Mesendoderm (in vitro differentiated cells): ENCODE data around the gene ORMDL1.
"Not testable (repeated sequence)": the region's sequence is repeated elsewhere in the genome, so short reads cannot be mapped to it uniquely, and the experiment has no call there.

Source experiments
- DNase-seq: peaks from one replicate; pipeline ENCODE4 v3.0.0; 2013
- H2AK5ac ChIP-seq: 2 replicates; pipeline ENCODE4 v1.6.1; 2013; ENCODE audit warnings: low read length, inconsistent platforms
- H2BK120ac ChIP-seq: 2 replicates; pipeline ENCODE4 v1.6.1; 2013; ENCODE audit warnings: low read depth, mild to moderate bottlenecking, low read length, moderate library complexity, mixed read lengths
- H2BK15ac ChIP-seq: replicated peaks from 2 replicates; pipeline ENCODE4 v1.6.1; 2013; ENCODE audit warnings: low read depth, mild to moderate bottlenecking, moderate library complexity
- H2BK5ac ChIP-seq: 2 replicates; pipeline ENCODE4 v1.6.1; 2013; ENCODE audit warnings: low read length, inconsistent platforms
- H3K18ac ChIP-seq: 2 replicates; pipeline ENCODE4 v1.6.1; 2013; ENCODE audit warnings: mild to moderate bottlenecking, low read length, mixed read lengths
- H3K23ac ChIP-seq: one replicate; pipeline ENCODE4 v1.6.1; 2013; ENCODE audit warnings: low read length
- H3K27ac ChIP-seq: 2 replicates; pipeline ENCODE4 v1.5.1; 2013; ENCODE audit warnings: low read depth, mild to moderate bottlenecking, inconsistent platforms, low read length, moderate library complexity
- H3K27me3 ChIP-seq: 2 replicates; pipeline ENCODE4 v1.6.1; 2013; ENCODE audit warnings: low read length, control low read depth, mild to moderate bottlenecking, inconsistent platforms; ENCODE audit not compliant: insufficient read depth, poor library complexity
- H3K36me3 ChIP-seq: 2 replicates; pipeline ENCODE4 v1.6.1; 2013; ENCODE audit warnings: low read length, inconsistent platforms; ENCODE audit not compliant: control insufficient read depth, insufficient read depth
- H3K4ac ChIP-seq: one replicate; pipeline ENCODE4 v1.6.1; 2013; ENCODE audit warnings: low read depth, mild to moderate bottlenecking, low read length, moderate library complexity
- H3K4me1 ChIP-seq: 2 replicates; pipeline ENCODE4 v1.6.1; 2013; ENCODE audit warnings: low read depth, low read length, inconsistent platforms; ENCODE audit not compliant: control insufficient read depth
- H3K4me2 ChIP-seq: 2 replicates; pipeline ENCODE4 v1.6.1; 2013; ENCODE audit warnings: low read length
- H3K4me3 ChIP-seq: 2 replicates; pipeline ENCODE4 v1.5.1; 2013; ENCODE audit warnings: mild to moderate bottlenecking, low read length
- H3K56ac ChIP-seq: one replicate; pipeline ENCODE4 v1.6.1; 2013; ENCODE audit warnings: low read length
- H3K79me1 ChIP-seq: 2 replicates; pipeline ENCODE4 v1.6.1; 2013; ENCODE audit warnings: low read length, inconsistent platforms
- H3K79me2 ChIP-seq: 2 replicates; pipeline ENCODE4 v1.6.1; 2013; ENCODE audit warnings: mild to moderate bottlenecking, low read length; ENCODE audit not compliant: control insufficient read depth, insufficient read depth
- H3K9ac ChIP-seq: 2 replicates; pipeline ENCODE4 v1.6.1; 2013; ENCODE audit warnings: low read length, inconsistent platforms
- H4K5ac ChIP-seq: one replicate; pipeline ENCODE4 v1.6.1; 2013; ENCODE audit warnings: low read length
- H4K8ac ChIP-seq: one replicate; pipeline ENCODE4 v1.6.1; 2013; ENCODE audit warnings: low read depth, mild to moderate bottlenecking, control low read depth, low read length, moderate library complexity
- WGBS: extraction: QIAGEN DNeasy Blood & Tissue Kit; methylation state at CpG from one replicate; pipeline ENCODE4 v1.1.7; 2013; ENCODE audit warnings: low lambda C conversion rate, missing lambda C conversion rate; ENCODE audit not compliant: insufficient coverage; ENCODE audit errors: extremely low coverage; 5-methylcytosine and 5-hydroxymethylcytosine counted together

The ORMDL1 gene

GRCh38 chr2:189762551-189763298, 21.4 kb downstream of the ORMDL1 start, which contains the start of gene OSGEPL1:
OSGEPL1 (minus strand) TSS chr2:189762792; CDS start chr2:189761640, 1,152 bp downstream.
- peak within 1 kb of the TSS; percentile 65 for H3K4me2 ChIP-seq
- H3K4ac ChIP-seq = peak within 1 kb of the TSS; percentile 79
- H3K4me1 ChIP-seq = no peaks in the 10 kb centered on the region
- no peak within 1 kb of the TSS for H2AK5ac ChIP-seq
- WGBS = no CpG with 5 or more reads among the region's 33 CpGs
- no peaks in the 10 kb centered on the region for H3K79me1 ChIP-seq
- H3K56ac ChIP-seq = peak within 1 kb of the TSS; percentile 96
- peak within 1 kb of the TSS; percentile 70 for H3K4me3 ChIP-seq
- no peaks in the 10 kb centered on the region for H3K36me3 ChIP-seq
- peak within 1 kb of the TSS; percentile 24 for H3K23ac ChIP-seq
- peak within 1 kb of the TSS; percentile 43 for H2BK5ac ChIP-seq
- H3K27ac ChIP-seq = peak within 1 kb of the TSS; percentile 77
- H3K9ac ChIP-seq = peak within 1 kb of the TSS; percentile 92
- no peak within 1 kb of the TSS for H2BK120ac ChIP-seq
- no peak within 1 kb of the TSS for H2BK15ac ChIP-seq
- H3K79me2 ChIP-seq = no peaks in the 10 kb centered on the region
- peak; percentile 99 for DNase-seq
- peak within 1 kb of the TSS; percentile 36 for H4K5ac ChIP-seq
- peak within 1 kb of the TSS; percentile 60 for H3K18ac ChIP-seq
- no peaks in the 10 kb centered on the region for H3K27me3 ChIP-seq
- H4K8ac ChIP-seq = no peak within 1 kb of the TSS

- H4K8ac ChIP-seq = no peak overlapping the region
- DNase-seq = no peak
- WGBS = no CpG with 5 or more reads among the region's 7 CpGs
- peak overlapping the region; percentile 36 for H4K5ac ChIP-seq
- peak overlapping the region; percentile 60 for H3K18ac ChIP-seq
- peak overlapping the region; percentile 65 for H3K4me2 ChIP-seq
- peak overlapping the region; percentile 70 for H3K4me3 ChIP-seq
- H2BK15ac ChIP-seq = no peak overlapping the region
- H3K4me1 ChIP-seq = no peaks in the 10 kb centered on the region
- H3K27ac ChIP-seq = peak overlapping the region; percentile 77
- peak overlapping the region; percentile 92 for H3K9ac ChIP-seq
- peak overlapping the region; percentile 96 for H3K56ac ChIP-seq
- peak overlapping the region; percentile 43 for H2BK5ac ChIP-seq
- H3K27me3 ChIP-seq = no peaks in the 10 kb centered on the region
- no peaks in the 10 kb centered on the region for H3K79me1 ChIP-seq
- no peak overlapping the region for H2BK120ac ChIP-seq
- H3K4ac ChIP-seq = peak overlapping the region; percentile 79
- no peaks in the 10 kb centered on the region for H3K36me3 ChIP-seq
- no peaks in the 10 kb centered on the region for H3K79me2 ChIP-seq
- H2AK5ac ChIP-seq = no peak overlapping the region
- H3K23ac ChIP-seq = peak overlapping the region; percentile 24
Measured at GRCh38 chr2:189762229-189762550, 21.9 kb downstream of the ORMDL1 start.

GRCh38 chr2:189760154-189760553, 24.0 kb downstream of the ORMDL1 start:
- WGBS = no CpG with 5 or more reads among the region's 19 CpGs
- not testable (repeated sequence) for H2BK5ac ChIP-seq, H3K36me3 ChIP-seq

GRCh38 chr2:189756311-189756952, 27.7 kb downstream of the ORMDL1 start:
- H3K27ac ChIP-seq = no peak overlapping the region
- no CpG with 5 or more reads among the region's 2 CpGs for WGBS
- H3K23ac ChIP-seq = no peak overlapping the region

More at GRCh38 chr2:189760154-189760553, 24.0 kb downstream of the ORMDL1 start:
- H2BK15ac ChIP-seq, H4K5ac ChIP-seq, H3K9ac ChIP-seq, H3K79me1 ChIP-seq, DNase-seq, H3K23ac ChIP-seq, H2BK120ac ChIP-seq, H3K18ac ChIP-seq, H3K4me2 ChIP-seq, H2AK5ac ChIP-seq, H3K4me1 ChIP-seq, H3K4ac ChIP-seq, H3K27me3 ChIP-seq, H3K4me3 ChIP-seq, H3K56ac ChIP-seq, H3K79me2 ChIP-seq, H3K27ac ChIP-seq, H4K8ac ChIP-seq: not testable (repeated sequence)

GRCh38 chr2:189751080-189751658, 33.0 kb downstream of the ORMDL1 start:
- H3K27ac ChIP-seq = no peak overlapping the region
- H2BK5ac ChIP-seq = no peak overlapping the region
- no peaks in the 10 kb centered on the region for H3K79me2 ChIP-seq
- no peak overlapping the region for H3K4me2 ChIP-seq
- H3K4me3 ChIP-seq = no peak overlapping the region
- H3K18ac ChIP-seq = no peak overlapping the region
- H3K4me1 ChIP-seq = no peaks in the 10 kb centered on the region
- no peak overlapping the region for H3K9ac ChIP-seq
- no peak overlapping the region for H2BK120ac ChIP-seq
- no peaks in the 10 kb centered on the region for H3K27me3 ChIP-seq
- H2BK15ac ChIP-seq = no peak overlapping the region
- no peak overlapping the region for H4K5ac ChIP-seq
- no CpG with 5 or more reads among the region's 10 CpGs for WGBS
- no peak overlapping the region for H3K23ac ChIP-seq
- no peak overlapping the region for H4K8ac ChIP-seq
- no peaks in the 10 kb centered on the region for H3K36me3 ChIP-seq
- H3K4ac ChIP-seq = no peak overlapping the region
- peak; percentile 57 for DNase-seq
- H2AK5ac ChIP-seq = no peak overlapping the region
- H3K79me1 ChIP-seq = no peaks in the 10 kb centered on the region
- H3K56ac ChIP-seq = no peak overlapping the region

More at GRCh38 chr2:189756311-189756952, 27.7 kb downstream of the ORMDL1 start:
- no peak overlapping the region for H4K5ac ChIP-seq
- H3K4me3 ChIP-seq = no peak overlapping the region
- no peak overlapping the region for H3K4ac ChIP-seq
- no peaks in the 10 kb centered on the region for H3K79me1 ChIP-seq
- H3K18ac ChIP-seq = no peak overlapping the region
- no peaks in the 10 kb centered on the region for H3K36me3 ChIP-seq
- no peak overlapping the region for H2BK120ac ChIP-seq
- no peak overlapping the region for H2BK5ac ChIP-seq
- H2BK15ac ChIP-seq = no peak overlapping the region
- H3K56ac ChIP-seq = no peak overlapping the region
- H3K4me2 ChIP-seq = no peak overlapping the region
- H3K27me3 ChIP-seq = no peaks in the 10 kb centered on the region
- no peaks in the 10 kb centered on the region for H3K79me2 ChIP-seq
- H2AK5ac ChIP-seq = no peak overlapping the region
- no peak overlapping the region for H4K8ac ChIP-seq
- DNase-seq = no peak
- no peaks in the 10 kb centered on the region for H3K4me1 ChIP-seq
- no peak overlapping the region for H3K9ac ChIP-seq
